ENCODE data around the gene HOATZ. TPM values are rescaled to one million over a fixed set of nuclear protein-coding genes. Genes with fewer than 3 reads are reported as not detected.

Gene HOATZ
- total RNA-seq, 5 donors from 2014 or later (not counting 1 experiment from before 2014, with no cell fraction given): not detected

DNA sequence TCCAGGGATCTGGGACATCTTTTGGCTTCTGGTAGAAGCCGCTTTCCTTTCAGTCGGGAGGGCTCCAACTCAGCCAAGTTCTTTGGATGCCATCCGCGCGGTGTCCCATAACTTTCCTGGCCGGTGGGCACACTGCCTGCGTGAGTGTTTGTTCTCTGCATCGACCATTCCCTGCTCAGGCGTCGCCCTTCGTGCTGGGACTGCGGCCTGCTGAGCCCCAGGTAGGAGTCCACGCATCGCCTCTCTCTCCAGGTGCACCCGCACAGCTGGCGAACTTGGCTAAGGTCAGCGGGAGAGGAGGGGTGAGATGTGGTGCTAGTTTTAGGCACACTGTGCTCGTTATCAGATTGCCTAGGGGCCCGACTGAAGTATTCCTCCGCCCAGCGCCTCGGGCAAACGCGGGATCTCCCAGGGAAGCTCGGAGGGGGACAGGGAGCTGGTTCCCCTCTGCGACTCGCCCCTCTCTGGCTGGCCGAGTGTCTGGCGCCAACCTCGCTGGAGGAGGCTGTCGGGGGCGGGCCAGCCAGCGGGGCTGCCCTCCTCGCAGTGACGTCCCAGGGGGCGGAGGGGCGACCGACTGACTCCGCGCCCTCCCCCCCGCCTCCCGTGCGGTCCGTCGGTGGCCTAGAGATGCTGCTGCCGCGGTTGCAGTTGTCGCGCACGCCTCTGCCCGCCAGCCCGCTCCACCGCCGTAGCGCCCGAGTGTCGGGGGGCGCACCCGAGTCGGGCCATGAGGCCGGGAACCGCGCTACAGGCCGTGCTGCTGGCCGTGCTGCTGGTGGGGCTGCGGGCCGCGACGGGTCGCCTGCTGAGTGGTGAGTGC is 25.7 kb downstream of the HOATZ start, which contains the start of gene LAYN:
TSS of gene LAYN (plus strand) at position 607 of the 823 bp plus-strand sequence. CDS start at position 731, 124 bp downstream.
- POLR2A ChIA-PET: no interaction called here
- H3K4me1 Mint-ChIP-seq: peaks cover 22 to 38% (median 29%) of the 10 kb centered on the region in 3 donors
- H3K4me3 Mint-ChIP-seq: peak within 1 kb of the TSS; percentile 67 to 86 (median 67)
- no peaks in the 10 kb centered on the region for H3K9me3 Mint-ChIP-seq
- Histone ChIP-seq H3K9me3 (no peaks in the 10 kb centered on the region), H3K4me1 (ENCODE audit: control insufficient read depth in 1 of 2, extremely low read depth in 1 of 2, insufficient read depth in 2 of 2, low read length in 2 of 2) (peaks cover 12 to 26% of the 10 kb centered on the region in 2 experiments), H3K27me3 (replicated peaks in 1 of 2; ENCODE audit: control insufficient read depth in 2 of 2, extremely low read depth in 1 of 2, insufficient read depth in 2 of 2, low read length in 1 of 2) (peaks cover 0 to 32% of the 10 kb centered on the region in 2 experiments), H3K27ac (ENCODE audit: low read length) (no peak within 1 kb of the TSS), H3K4me3 (ENCODE audit: control insufficient read depth in 1 of 2, extremely low read depth in 1 of 2, low read length in 1 of 2) (peak within 1 kb of the TSS; percentile 41 to 78), H3K36me3 (ENCODE audit: control insufficient read depth in 2 of 2, extremely low read depth in 1 of 2, insufficient read depth in 1 of 2, low read length in 1 of 2) (no peaks in the 10 kb centered on the region)
- WGBS (ENCODE audit: insufficient coverage): 14% methylated on average over 70 of the region's 70 CpGs
- H3K27me3 Mint-ChIP-seq: peaks cover 32 to 76% of the 10 kb centered on the region in 2 donors
- peak; percentile 47 to 64 (median 54) for ATAC-seq (replicated peaks in 1 of 4)
- no peaks in the 10 kb centered on the region for H3K36me3 Mint-ChIP-seq
- CTCF ChIA-PET: no interaction called here
- DNase-seq: peak in 25 of 35 experiments; percentile 11 to 55 (median 31)
- H3K27ac Mint-ChIP-seq: peak within 1 kb of the TSS; percentile 55 to 88

DNA sequence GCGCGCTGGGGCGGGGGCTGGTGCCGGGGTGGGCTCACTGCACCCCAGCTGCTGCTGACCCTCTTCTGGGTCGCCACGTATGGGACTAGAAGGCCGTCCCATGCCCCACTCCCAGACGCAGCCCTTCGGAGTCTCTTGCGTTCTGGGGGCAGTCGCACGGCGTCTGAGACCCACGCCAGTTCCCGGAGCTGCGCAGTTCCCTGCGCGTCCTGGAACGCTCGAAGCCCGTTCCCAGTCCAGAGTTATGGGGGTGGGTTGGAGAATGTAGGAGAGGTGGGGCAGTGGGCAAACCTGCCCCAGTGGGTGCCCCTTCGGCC is 26.3 kb downstream of the HOATZ start:
- Histone ChIP-seq H3K4me1 (ENCODE audit: control insufficient read depth in 1 of 2, extremely low read depth in 1 of 2, insufficient read depth in 2 of 2, low read length in 2 of 2) (peaks cover 12 to 26% of the 10 kb centered on the region in 2 experiments), H3K9me3 (no peaks in the 10 kb centered on the region), H3K27ac (ENCODE audit: low read length) (no peak overlapping the region), H3K36me3 (ENCODE audit: control insufficient read depth in 2 of 2, extremely low read depth in 1 of 2, insufficient read depth in 1 of 2, low read length in 1 of 2) (no peaks in the 10 kb centered on the region), H3K4me3 (ENCODE audit: control insufficient read depth in 1 of 2, extremely low read depth in 1 of 2, low read length in 1 of 2) (peak overlapping the region; percentile 41 to 78), H3K27me3 (replicated peaks in 1 of 2; ENCODE audit: control insufficient read depth in 2 of 2, extremely low read depth in 1 of 2, insufficient read depth in 2 of 2, low read length in 1 of 2) (peaks cover 0 to 32% of the 10 kb centered on the region in 2 experiments)
- WGBS (ENCODE audit: insufficient coverage): under 1% methylated on average over 14 of the region's 22 CpGs
- ATAC-seq (replicated peaks in 1 of 4) (peak; percentile 4 to 23 (median 7)), DNase-seq (peak in 1 of 35 experiments; percentile 11)
- Mint-ChIP-seq H3K27me3 (peaks cover 32 to 76% of the 10 kb centered on the region in 2 donors), H3K4me3 (peak overlapping the region in 2 of 3 donors; percentile 67 to 86), H3K36me3 (no peaks in the 10 kb centered on the region), H3K9me3 (no peaks in the 10 kb centered on the region), H3K27ac (no peak overlapping the region), H3K4me1 (peaks cover 22 to 38% (median 29%) of the 10 kb centered on the region in 3 donors)
- ChIA-PET POLR2A (no interaction called here), CTCF (no interaction called here)

DNA sequence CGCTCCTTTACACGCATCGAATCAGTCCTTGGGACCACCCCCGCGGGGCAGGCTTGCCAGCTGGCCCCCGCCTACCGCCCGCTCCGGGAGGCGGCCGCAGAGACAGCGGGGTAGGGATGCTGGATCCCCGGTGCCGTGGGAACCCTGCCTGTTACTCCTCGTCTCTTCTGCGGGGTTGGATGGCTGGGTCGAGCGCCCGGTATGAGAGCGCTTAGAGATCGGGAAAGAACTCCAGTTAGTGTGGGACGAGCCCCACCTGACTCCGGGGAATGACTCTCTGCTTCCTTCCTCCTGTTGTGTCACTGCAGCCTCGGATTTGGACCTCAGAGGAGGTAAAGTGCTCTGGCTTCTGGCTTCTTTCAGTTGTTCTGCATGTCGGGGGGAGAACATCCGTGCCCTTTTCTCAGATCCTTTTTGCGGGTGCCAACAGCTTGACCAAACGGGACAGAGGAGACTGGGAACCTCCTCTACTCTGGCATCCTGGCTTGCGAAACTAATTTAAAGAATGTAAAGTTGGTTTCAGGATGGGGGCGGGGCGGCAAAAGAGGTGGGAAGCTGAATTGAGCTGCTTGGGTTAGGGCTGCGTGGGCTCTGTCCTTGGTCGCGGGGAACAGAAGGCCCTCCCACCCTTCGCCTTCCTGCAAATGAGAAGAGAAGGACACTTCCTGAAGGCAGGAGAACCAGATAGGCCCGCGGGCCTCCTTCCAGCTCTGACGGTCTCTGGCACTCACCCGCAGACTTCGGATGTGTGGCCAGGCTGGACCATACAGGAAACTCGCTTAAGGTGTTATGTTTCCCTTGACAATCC is 26.9 kb downstream of the HOATZ start:
- no peaks in the 10 kb centered on the region for H3K36me3 ChIP-seq (ENCODE audit: control insufficient read depth in 2 of 2, extremely low read depth in 1 of 2, insufficient read depth in 1 of 2, low read length in 1 of 2)
- H3K4me3 ChIP-seq (ENCODE audit: control insufficient read depth in 1 of 2, extremely low read depth in 1 of 2, low read length in 1 of 2): peak overlapping the region; percentile 41 to 78
- H3K4me1 ChIP-seq (ENCODE audit: control insufficient read depth in 1 of 2, extremely low read depth in 1 of 2, insufficient read depth in 2 of 2, low read length in 2 of 2): peaks cover 12 to 26% of the 10 kb centered on the region in 2 experiments
- no peak overlapping the region for H3K27ac Mint-ChIP-seq
- peaks cover 22 to 38% (median 29%) of the 10 kb centered on the region in 3 donors for H3K4me1 Mint-ChIP-seq
- ChIA-PET POLR2A (no interaction called here), CTCF (interaction anchor here (0.5 to 0.7 kb wide), 2 partner anchors 10 to 685 kb away, joined by 3 to 4 read pairs; no protein-coding TSS in a partner anchor)
- 10% methylated on average over 33 of the region's 41 CpGs for WGBS (ENCODE audit: insufficient coverage)
- peak overlapping the region; percentile 67 to 86 (median 67) for H3K4me3 Mint-ChIP-seq
- H3K27me3 ChIP-seq (replicated peaks in 1 of 2; ENCODE audit: control insufficient read depth in 2 of 2, extremely low read depth in 1 of 2, insufficient read depth in 2 of 2, low read length in 1 of 2): peaks cover 0 to 32% of the 10 kb centered on the region in 2 experiments
- H3K9me3 Mint-ChIP-seq: no peaks in the 10 kb centered on the region
- DNase-seq (peak in 1 of 35 experiments; percentile 8), ATAC-seq (replicated peaks in 1 of 4) (peak in 2 of 4 experiments; percentile 10 to 13)
- H3K27ac ChIP-seq (ENCODE audit: low read length): no peak overlapping the region
- H3K9me3 ChIP-seq: no peaks in the 10 kb centered on the region
- no peaks in the 10 kb centered on the region for H3K36me3 Mint-ChIP-seq
- H3K27me3 Mint-ChIP-seq: peaks cover 27 to 73% of the 10 kb centered on the region in 2 donors

DNA sequence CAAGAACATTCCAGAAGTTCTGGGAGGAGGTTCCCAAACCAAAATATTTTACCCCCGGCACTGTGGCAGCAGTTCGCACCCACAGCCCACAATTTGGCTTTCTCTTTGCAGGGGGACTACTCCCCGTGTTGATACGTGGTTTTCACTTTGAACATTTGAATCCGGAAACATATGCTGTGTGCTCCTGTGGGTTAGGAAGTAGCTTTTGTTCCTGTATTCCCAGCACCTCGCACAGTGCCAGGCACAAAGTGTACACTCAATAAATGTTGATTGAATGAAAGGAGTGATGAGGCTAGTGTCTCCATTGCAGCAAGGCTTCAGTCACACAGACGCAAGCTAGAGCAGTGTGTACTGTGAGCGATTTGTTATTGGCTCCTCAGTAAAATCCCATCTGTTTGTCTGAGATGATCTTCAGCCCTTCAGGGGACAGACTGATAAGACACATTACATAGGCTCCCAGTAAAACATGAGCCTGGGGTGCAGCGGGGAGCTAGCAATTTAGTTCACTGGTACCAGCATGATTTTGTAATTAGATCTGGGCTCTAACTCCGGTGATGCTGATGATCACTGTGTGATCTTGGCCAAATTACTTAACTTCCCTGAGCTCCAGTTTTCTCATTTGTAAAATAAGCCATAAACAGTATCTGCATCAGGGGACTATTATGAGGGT is 28.2 kb downstream of the HOATZ start:
- ChIA-PET CTCF (interaction anchor here (0.7 to 0.9 kb wide), 3 partner anchors 9 to 299 kb away, joined by 3 read pairs; no protein-coding TSS in a partner anchor), POLR2A (no interaction called here)
- H3K36me3 ChIP-seq (ENCODE audit: control insufficient read depth in 2 of 2, extremely low read depth in 1 of 2, insufficient read depth in 1 of 2, low read length in 1 of 2): no peaks in the 10 kb centered on the region
- H3K27ac ChIP-seq (ENCODE audit: low read length): no peak overlapping the region
- H3K27me3 Mint-ChIP-seq: peaks cover 20 to 67% of the 10 kb centered on the region in 2 donors
- H3K9me3 ChIP-seq: no peaks in the 10 kb centered on the region
- ATAC-seq (replicated peaks in 1 of 4) (no peak), DNase-seq (peak in 1 of 35 experiments; percentile 13)
- H3K27ac Mint-ChIP-seq: no peak overlapping the region
- H3K4me1 Mint-ChIP-seq: peaks cover 22 to 38% (median 29%) of the 10 kb centered on the region in 3 donors
- no peak overlapping the region for H3K4me3 ChIP-seq (ENCODE audit: control insufficient read depth in 1 of 2, extremely low read depth in 1 of 2, low read length in 1 of 2)
- H3K4me3 Mint-ChIP-seq: peak overlapping the region in 1 of 3 donors; percentile 86
- H3K9me3 Mint-ChIP-seq: no peaks in the 10 kb centered on the region
- H3K27me3 ChIP-seq (replicated peaks in 1 of 2; ENCODE audit: control insufficient read depth in 2 of 2, extremely low read depth in 1 of 2, insufficient read depth in 2 of 2, low read length in 1 of 2): peaks cover 0 to 32% of the 10 kb centered on the region in 2 experiments
- H3K36me3 Mint-ChIP-seq: no peaks in the 10 kb centered on the region
- H3K4me1 ChIP-seq (ENCODE audit: control insufficient read depth in 1 of 2, extremely low read depth in 1 of 2, insufficient read depth in 2 of 2, low read length in 2 of 2): peaks cover 12 to 26% of the 10 kb centered on the region in 2 experiments
- 53% methylated on average over 7 of the region's 10 CpGs for WGBS (ENCODE audit: insufficient coverage)

DNA sequence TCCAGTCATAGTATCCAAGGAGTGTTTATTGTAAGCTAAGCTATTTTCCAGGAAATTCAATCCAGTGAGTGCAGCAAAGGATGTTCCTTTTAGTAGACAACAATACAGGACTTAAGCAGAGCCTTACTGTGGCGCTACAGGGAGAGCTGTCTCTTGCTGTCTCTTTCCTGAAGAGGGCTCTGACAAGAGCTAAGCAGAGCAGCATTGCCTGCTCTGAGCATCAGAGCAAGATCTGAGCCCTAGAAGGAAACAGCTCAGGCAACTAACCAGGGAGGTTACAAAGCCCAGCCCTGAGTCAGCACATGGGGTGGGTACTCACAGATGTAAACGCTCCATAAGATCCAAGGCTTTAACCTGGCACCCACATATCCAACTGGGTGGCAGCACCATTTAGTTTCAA is 33.9 kb downstream of the HOATZ start:
- peaks cover 7 to 32% of the 10 kb centered on the region in 2 donors for H3K27me3 Mint-ChIP-seq
- no peak for ATAC-seq (replicated peaks in 1 of 4)
- no peak overlapping the region for H3K4me3 ChIP-seq (ENCODE audit: control insufficient read depth in 1 of 2, extremely low read depth in 1 of 2, low read length in 1 of 2)
- no peaks in the 10 kb centered on the region for H3K36me3 ChIP-seq (ENCODE audit: control insufficient read depth in 2 of 2, extremely low read depth in 1 of 2, insufficient read depth in 1 of 2, low read length in 1 of 2)
- H3K4me1 Mint-ChIP-seq: no peaks in the 10 kb centered on the region
- no peaks in the 10 kb centered on the region for H3K4me1 ChIP-seq (ENCODE audit: control insufficient read depth in 1 of 2, extremely low read depth in 1 of 2, insufficient read depth in 2 of 2, low read length in 2 of 2)
- H3K9me3 ChIP-seq: no peaks in the 10 kb centered on the region
- WGBS (ENCODE audit: insufficient coverage): no CpG with 5 or more reads among the region's 2 CpGs
- H3K9me3 Mint-ChIP-seq: no peaks in the 10 kb centered on the region
- H3K27me3 ChIP-seq (replicated peaks in 1 of 2; ENCODE audit: control insufficient read depth in 2 of 2, extremely low read depth in 1 of 2, insufficient read depth in 2 of 2, low read length in 1 of 2): peaks cover 0 to 6% of the 10 kb centered on the region in 2 experiments
- DNase-seq: no peak
- no peaks in the 10 kb centered on the region for H3K36me3 Mint-ChIP-seq
- ChIA-PET POLR2A (no interaction called here), CTCF (no interaction called here)
- H3K27ac Mint-ChIP-seq: no peak overlapping the region
- H3K4me3 Mint-ChIP-seq: no peak overlapping the region
- no peak overlapping the region for H3K27ac ChIP-seq (ENCODE audit: low read length)

Measured in T-cell (primary cell).